HEK293 (cell line): ENCODE measurements around the gene GMPS.

ENCODE experiments used
- CTCF ChIA-PET: fragments of 350-600 bp; formaldehyde crosslinking; extraction: SDS; loops from one replicate; lab custom pipeline; 2021; ENCODE audit warnings: antibody characterized with exemption; lab: Yijun Ruan, JAX
- POLR2A ChIA-PET: fragments of 300-600 bp; formaldehyde crosslinking; extraction: SDS; loops from one replicate; lab custom pipeline; 2020; ENCODE audit warnings: antibody characterized with exemption, inconsistent platforms; lab: Yijun Ruan, JAX
- H3K27ac ChIP-seq: fragments of 200-500 bp; sonication (Bioruptor generic); 2 replicates; pipeline ENCODE4 v1.5.1; 2014; ENCODE audit warnings: low read depth, low read length, control low read depth, inconsistent platforms; ENCODE audit errors: extremely low read depth
- H3K36me3 ChIP-seq, 2 experiments: fragments of 200-500 bp in 1 of 2; sonication (Bioruptor generic) in 1 of 2; 1 replicate in 1 of 2; 2 replicates in 1 of 2; pipeline ENCODE4 v1.5.1; 2014 to 2017; ENCODE audit warnings: inconsistent platforms in 2 of 2, low read length in 2 of 2; ENCODE audit not compliant: control insufficient read depth in 2 of 2, insufficient read depth in 1 of 2
- H3K4me1 ChIP-seq: fragments of 200-500 bp; sonication (Bioruptor generic); 2 replicates; pipeline ENCODE4 v1.5.1; 2014; ENCODE audit warnings: mild to moderate bottlenecking, low read length, inconsistent platforms; ENCODE audit not compliant: control insufficient read depth, insufficient read depth
- H3K4me3 ChIP-seq: 2 replicates; pipeline ENCODE4 v1.5.1; 2011; ENCODE audit warnings: low read depth, mild to moderate bottlenecking, control low read depth, low read length, moderate library complexity
- H3K9me3 ChIP-seq: fragments of 200-500 bp; sonication (Bioruptor generic); 2 replicates; pipeline ENCODE4 v1.5.1; 2014; ENCODE audit warnings: low read depth, low read length, inconsistent platforms; ENCODE audit not compliant: control insufficient read depth, insufficient read depth
- BCL11B ChIP-seq: fragments of 450-650 bp; formaldehyde crosslinking; IDR thresholded peaks from 2 replicates; pipeline ENCODE4 v1.5.1; 2016; ENCODE audit warnings: low read depth, missing biosample characterization, missing genetic modification characterization
- GFI1B ChIP-seq: fragments of 450-650 bp; formaldehyde crosslinking; IDR thresholded peaks from 2 replicates; pipeline ENCODE4 v1.5.1; 2016; ENCODE audit warnings: missing biosample characterization, missing genetic modification characterization
- HOXD13 ChIP-seq: sonication (generic); formaldehyde crosslinking; IDR thresholded peaks from 2 replicates; pipeline ENCODE4 v1.8.0; 2022; ENCODE audit warnings: missing genetic modification reagents, borderline replicate concordance
- KLF1 ChIP-seq: fragments of 450-650 bp; formaldehyde crosslinking; IDR thresholded peaks from 2 replicates; pipeline ENCODE4 v1.5.1; 2016; ENCODE audit warnings: missing biosample characterization, missing genetic modification characterization
- KLF7 ChIP-seq: fragments of 450-650 bp; formaldehyde crosslinking; IDR thresholded peaks from 2 replicates; pipeline ENCODE4 v1.5.1; 2016; ENCODE audit warnings: missing biosample characterization, missing genetic modification characterization, borderline replicate concordance
- MYNN ChIP-seq: fragments of 450-650 bp; formaldehyde crosslinking; IDR thresholded peaks from 2 replicates; pipeline ENCODE4 v1.5.1; 2016; ENCODE audit warnings: missing biosample characterization, missing genetic modification characterization, borderline replicate concordance
- ZBTB10 ChIP-seq: fragments of 450-650 bp; formaldehyde crosslinking; IDR thresholded peaks from 2 replicates; pipeline ENCODE4 v1.5.1; 2016; ENCODE audit warnings: missing biosample characterization, missing genetic modification characterization
- ZFHX2 ChIP-seq: fragments of 450-650 bp; formaldehyde crosslinking; conservative IDR thresholded peaks from 2 replicates; pipeline ENCODE4 v1.5.1; 2016; ENCODE audit warnings: missing biosample characterization, missing genetic modification characterization
- ZFP69B ChIP-seq: fragments of 450-650 bp; formaldehyde crosslinking; IDR thresholded peaks from 2 replicates; pipeline ENCODE4 v1.5.1; 2016; ENCODE audit warnings: missing biosample characterization, missing genetic modification characterization
- ZNF112 ChIP-seq: fragments of 450-650 bp; formaldehyde crosslinking; IDR thresholded peaks from 2 replicates; pipeline ENCODE4 v1.5.0; 2017; ENCODE audit warnings: missing biosample characterization, missing genetic modification characterization
- ZNF114 ChIP-seq: fragments of 450-650 bp; formaldehyde crosslinking; IDR thresholded peaks from 2 replicates; pipeline ENCODE4 v1.5.0; 2017; ENCODE audit warnings: missing biosample characterization, missing genetic modification characterization
- ZNF121 ChIP-seq: fragments of 450-650 bp; formaldehyde crosslinking; IDR thresholded peaks from 2 replicates; pipeline ENCODE4 v1.5.1; 2016; ENCODE audit warnings: missing biosample characterization, missing genetic modification characterization
- ZNF146 ChIP-seq: fragments of 450-650 bp; formaldehyde crosslinking; IDR thresholded peaks from 2 replicates; pipeline ENCODE4 v1.5.1; 2016; ENCODE audit warnings: missing biosample characterization, missing genetic modification characterization
- ZNF202 ChIP-seq: fragments of 450-650 bp; formaldehyde crosslinking; IDR thresholded peaks from 2 replicates; pipeline ENCODE4 v1.5.1; 2016; ENCODE audit warnings: missing biosample characterization, missing genetic modification characterization, borderline replicate concordance
- ZNF248 ChIP-seq: fragments of 450-650 bp; formaldehyde crosslinking; IDR thresholded peaks from 2 replicates; pipeline ENCODE4 v1.5.1; 2017; ENCODE audit warnings: missing biosample characterization, missing genetic modification characterization
- ZNF26 ChIP-seq: fragments of 450-650 bp; formaldehyde crosslinking; IDR thresholded peaks from 2 replicates; pipeline ENCODE4 v1.5.1; 2016; ENCODE audit warnings: missing biosample characterization, missing genetic modification characterization
- ZNF280C ChIP-seq: fragments of 450-650 bp; formaldehyde crosslinking; IDR thresholded peaks from 2 replicates; pipeline ENCODE4 v1.5.1; 2016; ENCODE audit warnings: missing biosample characterization, missing genetic modification characterization
- ZNF433 ChIP-seq: fragments of 450-650 bp; formaldehyde crosslinking; IDR thresholded peaks from 2 replicates; pipeline ENCODE4 v1.5.1; 2016; ENCODE audit warnings: missing biosample characterization, missing genetic modification characterization, low read depth
- ZNF501 ChIP-seq: fragments of 450-650 bp; formaldehyde crosslinking; IDR thresholded peaks from 2 replicates; pipeline ENCODE4 v1.5.1; 2016; ENCODE audit warnings: missing biosample characterization, missing genetic modification characterization
- ZNF510 ChIP-seq: fragments of 450-650 bp; formaldehyde crosslinking; IDR thresholded peaks from 2 replicates; pipeline ENCODE4 v1.5.1; 2018; ENCODE audit warnings: mild to moderate bottlenecking, missing genetic modification characterization, missing biosample characterization; ENCODE audit not compliant: insufficient replicate concordance
- ZNF521 ChIP-seq: fragments of 450-650 bp; formaldehyde crosslinking; IDR thresholded peaks from 2 replicates; pipeline ENCODE4 v1.5.1; 2017; ENCODE audit warnings: missing biosample characterization, mild to moderate bottlenecking, missing genetic modification characterization
- ZNF549 ChIP-seq: fragments of 450-650 bp; IDR thresholded peaks from 2 replicates; pipeline ENCODE4 v1.5.1; 2018; ENCODE audit warnings: missing biosample characterization, missing genetic modification characterization, mild to moderate bottlenecking, inconsistent platforms, moderate library complexity
- ZNF600 ChIP-seq: fragments of 450-650 bp; formaldehyde crosslinking; IDR thresholded peaks from 2 replicates; pipeline ENCODE4 v1.5.1; 2016; ENCODE audit warnings: missing biosample characterization, missing genetic modification characterization
- ZNF777 ChIP-seq: fragments of 450-650 bp; formaldehyde crosslinking; IDR thresholded peaks from 2 replicates; pipeline ENCODE4 v1.5.1; 2017; ENCODE audit warnings: missing biosample characterization, missing genetic modification characterization, borderline replicate concordance
- ZNF791 ChIP-seq: fragments of 450-650 bp; formaldehyde crosslinking; IDR thresholded peaks from 2 replicates; pipeline ENCODE4 v1.5.1; 2016; ENCODE audit warnings: missing biosample characterization, missing genetic modification characterization

GMPS gene

GRCh38 chr3:155972885-155973584, 102.6 kb downstream of the GMPS start:
- ChIA-PET CTCF (no interaction called here), POLR2A (no interaction called here)
- Histone ChIP-seq H3K9me3 (no peaks in the 10 kb centered on the region), H3K27ac (no peak overlapping the region), H3K4me3 (no peak overlapping the region), H3K36me3 (no peaks in the 10 kb centered on the region), H3K4me1 (no peaks in the 10 kb centered on the region)
- TF ChIP-seq GFI1B, result no peak
- no peak for TF ChIP-seq ZNF114 (tag by site-specific recombination)
- no peak for TF ChIP-seq ZNF112 (tag by site-specific recombination)
- no peak for TF ChIP-seq ZNF202 (tag by site-specific recombination)
- no peak for TF ChIP-seq ZNF248
- TF ChIP-seq MYNN (tag by site-specific recombination), result no peak
- no peak for TF ChIP-seq ZNF121
- no peak for TF ChIP-seq ZNF521 (tag by site-specific recombination)
- TF ChIP-seq ZBTB10, result no peak

GRCh38 chr3:155978324-155978723, 107.9 kb downstream of the GMPS start:
- POLR2A ChIA-PET, result no interaction called here
- H3K27ac ChIP-seq, result no peak overlapping the region
- TF ChIP-seq ZNF433 (tag by site-specific recombination) (no peak), ZNF510 (tag by site-specific recombination) (no peak), ZNF26 (tag by site-specific recombination) (no peak), KLF7 (no peak), KLF1 (tag by site-specific recombination) (no peak), ZNF791 (no peak), ZFP69B (tag by site-specific recombination) (no peak), ZNF549 (tag by site-specific recombination) (no peak), BCL11B (no peak), ZNF600 (tag by site-specific recombination) (no peak), HOXD13 (CRISPR knock-in tag) (no peak), ZFHX2 (no peak), ZNF146 (tag by site-specific recombination) (no peak), ZNF501 (tag by site-specific recombination) (no peak), ZNF280C (tag by site-specific recombination) (no peak), ZNF777 (tag by site-specific recombination) (no peak)
- H3K4me3 ChIP-seq, result no peak overlapping the region
- CTCF ChIA-PET, result interaction anchor here (0.6 to 1.5 kb wide), 9 partner anchors 9 to 1564 kb away, joined by 3 to 6 read pairs (median 4); partner anchors contain the start of gene C3orf33
- no peaks in the 10 kb centered on the region for H3K36me3 ChIP-seq
- H3K4me1 ChIP-seq, result no peaks in the 10 kb centered on the region
- H3K9me3 ChIP-seq, result no peaks in the 10 kb centered on the region
